ENCODE measurements around the gene ERMARD.

ERMARD gene

GRCh38 chr6:169802790-169803189 is 51.4 kb downstream of the ERMARD start:
- DNase-seq (ENCODE audit: low spot score), result no peak

- DNase-seq (ENCODE audit: low spot score), result no peak
Measured at GRCh38 chr6:169803271-169803811, 51.9 kb downstream of the ERMARD start.

DNA sequence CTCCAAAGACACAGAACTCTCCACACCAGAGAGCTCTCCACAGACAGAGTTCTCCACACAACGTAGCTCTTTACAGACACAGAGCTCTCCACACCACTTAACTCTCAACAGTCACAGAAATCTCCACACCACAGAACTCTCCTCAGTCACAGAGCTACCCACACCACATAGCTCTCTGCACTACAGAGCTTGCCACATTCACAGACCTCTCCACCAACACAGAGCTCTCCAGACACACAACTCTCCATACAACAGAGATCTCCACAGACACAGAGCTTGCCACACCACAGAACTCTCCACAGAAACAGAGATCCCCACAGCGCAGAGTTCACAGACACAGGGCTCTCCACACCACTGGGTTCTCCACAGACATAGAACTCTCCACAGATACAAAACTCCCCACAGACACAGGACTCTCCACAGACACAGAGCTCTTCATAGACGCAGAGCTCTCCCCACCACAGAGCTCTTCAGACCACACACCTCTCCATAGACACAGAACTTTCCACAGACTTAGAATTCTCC is 52.5 kb downstream of the ERMARD start:
- no peak for DNase-seq (ENCODE audit: low spot score)

DNA sequence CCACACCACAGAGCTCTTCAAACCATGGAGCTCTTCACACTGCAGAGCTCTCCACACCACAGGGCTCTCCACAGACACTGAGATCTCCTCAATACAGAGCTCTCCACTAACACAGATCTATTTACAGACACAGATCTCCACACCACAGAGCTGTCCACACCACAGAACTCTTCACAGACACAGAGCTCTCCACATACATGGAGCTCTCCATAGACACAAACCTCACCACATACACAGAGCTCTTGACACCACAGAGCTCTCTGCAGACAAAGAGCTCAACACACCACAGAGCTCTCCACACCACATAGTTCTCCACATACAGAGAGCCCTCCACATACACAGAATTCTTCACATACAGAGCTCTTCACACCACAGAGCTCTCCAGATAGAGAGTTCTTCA is 53.0 kb downstream of the ERMARD start:
- DNase-seq (ENCODE audit: low spot score), result no peak

- no peak for DNase-seq (ENCODE audit: low spot score)
Measured at GRCh38 chr6:169805242-169805838, 53.9 kb downstream of the ERMARD start.

- DNase-seq (ENCODE audit: low spot score), result no peak
Measured at GRCh38 chr6:169806701-169807100, 55.3 kb downstream of the ERMARD start.

DNA sequence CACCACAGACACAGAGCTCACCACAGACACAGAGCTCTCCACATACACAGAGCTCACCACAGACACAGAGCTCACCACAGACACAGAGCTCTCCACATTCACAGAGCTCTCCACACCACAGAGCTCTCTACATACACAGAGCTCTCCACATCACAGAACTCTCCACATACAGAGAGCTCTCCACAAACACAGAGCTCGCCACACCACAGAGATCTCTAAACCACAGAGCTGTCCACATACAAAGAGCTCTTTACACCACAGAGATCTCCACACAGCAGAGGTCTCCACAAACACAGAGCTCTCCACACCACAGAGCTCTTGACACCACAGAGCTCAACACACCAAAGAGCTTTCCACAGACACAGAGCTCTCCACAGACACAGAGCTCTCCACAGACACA is 55.8 kb downstream of the ERMARD start:
- no peak for DNase-seq (ENCODE audit: low spot score)

DNA sequence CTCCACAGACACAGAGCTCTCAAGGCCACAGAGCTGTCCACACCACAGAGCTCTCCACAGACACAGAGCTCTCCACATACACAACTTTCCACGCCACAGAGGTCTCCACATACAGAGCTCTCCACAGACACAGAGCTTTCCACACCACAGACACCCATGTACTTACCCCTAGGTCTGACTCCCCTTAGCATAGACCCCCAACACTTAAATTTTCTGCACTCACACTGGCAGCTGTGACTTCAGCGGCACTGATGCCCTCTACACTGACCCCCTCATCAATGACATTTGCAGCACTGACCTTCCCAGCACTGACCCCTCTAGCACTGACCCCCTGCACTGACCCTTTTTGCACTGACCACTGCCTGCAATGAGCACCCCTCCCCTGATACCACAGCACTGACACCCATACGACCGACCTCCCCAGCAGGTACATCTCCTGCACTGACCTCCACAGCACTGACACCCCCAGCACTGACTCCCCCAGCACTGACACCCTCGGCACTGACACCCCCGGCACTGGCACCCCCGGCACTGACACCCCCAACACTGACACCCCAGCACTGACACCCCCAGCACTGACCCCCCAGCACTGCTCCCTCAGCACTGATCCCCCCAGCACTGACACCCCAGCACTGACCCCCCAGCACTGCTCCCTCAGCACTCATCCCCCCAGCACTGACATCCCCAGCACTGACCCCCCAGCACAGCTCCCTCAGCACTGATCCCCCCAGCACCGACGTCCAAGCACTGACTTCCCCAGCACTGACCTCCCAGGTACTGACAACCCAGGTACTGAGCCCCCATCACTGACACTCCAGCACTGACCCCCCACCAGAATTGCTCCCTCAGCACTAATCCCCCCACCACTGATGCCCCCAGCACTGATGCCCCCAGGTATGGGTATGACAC is 56.5 kb downstream of the ERMARD start:
- no peak for DNase-seq (ENCODE audit: low spot score)

DNA sequence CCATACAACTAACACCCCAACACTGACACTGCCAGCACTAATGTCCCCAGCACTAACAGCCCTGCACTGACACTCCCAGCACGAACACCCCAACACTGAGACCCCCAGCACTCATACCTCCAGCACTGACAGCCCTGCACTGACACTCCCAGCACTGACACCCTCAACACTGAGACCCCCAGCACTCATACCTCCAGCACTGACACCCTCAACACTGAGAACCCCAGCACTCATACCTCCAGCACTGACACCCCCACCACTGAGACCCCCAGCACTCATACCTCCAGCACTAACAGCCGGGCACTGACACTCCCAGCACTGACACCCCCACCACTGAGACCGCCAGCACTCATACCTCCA is 57.2 kb downstream of the ERMARD start:
- no peak for DNase-seq (ENCODE audit: low spot score)

GRCh38 chr6:169809386-169809785 is 58.0 kb downstream of the ERMARD start:
- DNase-seq (ENCODE audit: low spot score), result no peak

- DNase-seq (ENCODE audit: low spot score), result no peak
Measured at GRCh38 chr6:169810066-169810989, 58.9 kb downstream of the ERMARD start.

DNA sequence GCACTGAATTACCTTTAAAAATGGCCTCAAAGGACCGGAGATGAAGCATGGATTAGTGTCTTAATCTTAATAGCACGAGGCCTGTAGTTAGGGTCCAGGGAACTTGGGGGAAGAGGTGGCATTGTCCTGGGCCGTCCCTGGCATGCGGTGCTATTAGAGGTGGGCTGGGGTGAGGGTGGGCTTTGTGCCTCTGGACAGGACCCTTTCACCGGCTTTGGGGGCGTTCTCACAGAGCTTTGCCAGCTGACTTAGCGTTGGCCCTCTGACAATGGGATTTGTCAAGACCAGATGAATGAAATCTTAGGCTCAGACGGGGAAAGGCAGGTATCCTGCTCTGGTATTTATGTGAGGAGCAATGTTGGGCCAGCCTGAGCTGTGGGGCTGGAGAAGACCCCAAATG is 59.6 kb downstream of the ERMARD start:
- DNase-seq (ENCODE audit: low spot score), result no peak

- no peak for DNase-seq (ENCODE audit: low spot score)
Measured at GRCh38 chr6:169811521-169812256, 60.3 kb downstream of the ERMARD start.

- no peak for DNase-seq (ENCODE audit: low spot score)
Measured at GRCh38 chr6:169812257-169812644, 60.8 kb downstream of the ERMARD start.

DNA sequence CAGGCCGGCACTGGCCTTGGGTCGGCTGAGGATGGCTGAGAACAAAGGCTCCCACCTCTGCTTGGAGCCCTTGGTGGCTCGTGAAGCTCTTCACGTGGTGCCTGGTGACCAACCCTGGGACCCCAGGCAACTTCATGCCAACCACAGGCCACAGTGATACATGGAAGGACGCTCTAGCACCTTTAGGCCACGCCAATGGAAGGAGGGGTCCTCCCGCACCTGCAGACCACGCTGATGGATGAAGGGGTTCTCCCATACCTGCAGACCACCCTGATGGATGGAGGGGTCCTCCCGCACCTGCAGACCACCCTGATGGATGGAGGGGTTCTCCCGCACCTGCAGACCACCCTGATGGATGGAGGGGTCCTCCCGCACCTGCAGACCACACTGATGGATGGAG is 62.5 kb downstream of the ERMARD start:
- DNase-seq (ENCODE audit: low spot score), result no peak

- DNase-seq (ENCODE audit: low spot score), result no peak
Measured at GRCh38 chr6:169816054-169816453, 64.6 kb downstream of the ERMARD start.

DNA sequence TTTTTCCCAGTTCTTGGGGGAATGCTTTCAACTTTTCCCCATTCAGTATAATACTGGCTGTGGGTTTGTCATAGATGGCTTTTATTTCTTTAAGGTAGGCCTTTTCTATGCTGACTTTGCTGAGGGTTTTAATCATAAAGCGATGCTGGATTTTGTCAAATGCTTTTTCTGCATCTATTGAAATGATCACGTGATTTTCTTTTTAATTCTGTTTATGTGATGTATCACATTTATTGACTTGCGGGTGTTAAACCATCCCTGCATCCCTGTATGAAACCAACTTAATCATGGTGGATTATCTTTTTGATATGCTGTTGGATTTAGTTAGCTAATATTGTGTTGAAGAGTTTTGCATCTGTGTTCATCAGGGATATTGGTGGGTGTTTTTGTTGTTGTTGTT is 65.6 kb downstream of the ERMARD start:
- DNase-seq (ENCODE audit: low spot score), result no peak

- no peak for DNase-seq (ENCODE audit: low spot score)
Measured at GRCh38 chr6:169820358-169820757, 68.9 kb downstream of the ERMARD start.

DNA sequence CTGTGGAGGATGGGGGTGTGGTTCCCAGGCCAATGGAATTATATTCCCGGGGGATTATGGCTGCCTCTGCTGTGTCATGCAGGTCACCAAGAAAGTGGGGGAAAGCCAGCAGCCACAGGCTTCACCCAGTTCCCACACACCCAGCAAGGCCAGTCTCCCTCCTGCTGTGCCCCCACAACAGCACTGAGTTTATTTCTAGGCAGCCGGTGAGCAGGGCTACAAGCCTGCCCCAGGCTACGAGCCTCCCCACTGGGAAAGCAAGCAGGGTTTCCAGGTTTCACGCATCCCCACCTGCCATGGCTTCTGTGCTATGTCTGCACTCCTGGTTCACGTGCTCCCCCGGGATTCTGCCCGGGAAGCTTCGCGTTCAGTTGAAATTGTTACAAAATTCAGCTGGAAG is 72.6 kb downstream of the ERMARD start:
- no peak for DNase-seq (ENCODE audit: low spot score)

GRCh38 chr6:169824848-169825557 is 73.6 kb downstream of the ERMARD start:
- no peak for DNase-seq (ENCODE audit: low spot score)

Data from hematopoietic multipotent progenitor cell treated with erythropoietin and hydrocortisone succinate and interleukin-3 and kit ligand, for 15 days (in vitro differentiated cells).